GM18517 (cell line): ENCODE data around the gene GRID1.

Experiments
- ATAC-seq: cut with Tn5 transposase; IDR thresholded peaks from one replicate; pipeline ENCODE4 v1.9.1; 2021; ENCODE audit warnings: mild to moderate bottlenecking, moderate library complexity; ENCODE audit not compliant: unreplicated experiment

The GRID1 gene

GRCh38 chr10:85615556-85615955 lies 751.0 kb downstream of the GRID1 start:
- ATAC-seq, result no peak

- ATAC-seq, result no peak
These were observed 751.6 kb downstream of the GRID1 start for GRCh38 chr10:85614981-85615380.

GRCh38 chr10:85614566-85614965 lies 752.0 kb downstream of the GRID1 start:
- no peak for ATAC-seq

GRCh38 chr10:85613391-85613790 lies 753.2 kb downstream of the GRID1 start:
- ATAC-seq, result no peak

GRCh38 chr10:85612833-85613232 lies 753.8 kb downstream of the GRID1 start:
- ATAC-seq, result peak; percentile 54

- ATAC-seq, result peak; percentile 93
These were observed 754.2 kb downstream of the GRID1 start for GRCh38 chr10:85612378-85612775.

GRCh38 chr10:85611746-85612377 lies 754.7 kb downstream of the GRID1 start:
- ATAC-seq, result no peak

GRCh38 chr10:85611093-85611740 lies 755.4 kb downstream of the GRID1 start:
- no peak for ATAC-seq

GRCh38 chr10:85610381-85611092 lies 756.1 kb downstream of the GRID1 start:
- ATAC-seq, result no peak

GRCh38 chr10:85609509-85609908 lies 757.1 kb downstream of the GRID1 start:
- no peak for ATAC-seq

- no peak for ATAC-seq
These were observed 757.9 kb downstream of the GRID1 start for GRCh38 chr10:85608706-85609105.

GRCh38 chr10:85607043-85607695 lies 759.4 kb downstream of the GRID1 start:
- ATAC-seq, result no peak

- no peak for ATAC-seq
These were observed 760.2 kb downstream of the GRID1 start for GRCh38 chr10:85606401-85606800.

- ATAC-seq, result no peak
These were observed 761.7 kb downstream of the GRID1 start for GRCh38 chr10:85604884-85605283.

GRCh38 chr10:85604136-85604725 lies 762.4 kb downstream of the GRID1 start:
- ATAC-seq, result no peak

- ATAC-seq, result no peak
These were observed 763.2 kb downstream of the GRID1 start for GRCh38 chr10:85603151-85603940.

GRCh38 chr10:85602713-85603112 lies 763.9 kb downstream of the GRID1 start:
- no peak for ATAC-seq

- no peak for ATAC-seq
These were observed 764.3 kb downstream of the GRID1 start for GRCh38 chr10:85602306-85602705.

- no peak for ATAC-seq
These were observed 765.1 kb downstream of the GRID1 start for GRCh38 chr10:85601526-85601925.

- no peak for ATAC-seq
These were observed 765.9 kb downstream of the GRID1 start for GRCh38 chr10:85600744-85601081.
